Ramos (cell line): Measurements from ENCODE around the gene PAM.

ENCODE experiments used
- in situ Hi-C: fragments of 300-500 bp; cut with MboI; formaldehyde crosslinking; loops from one replicate; pipeline ENCODE4 v1.14.3; 2022; ENCODE audit warnings: low sequenced_read_pairs; ENCODE audit not compliant: unreplicated experiment

The PAM gene

GRCh38 chr5:102754767-102755431, at the start of gene PAM:
TSS of gene PAM (plus strand) at chr5:102755305. CDS start at chr5:102866196, 110,891 bp downstream.
- in situ Hi-C loops = no loop called here

DNA sequence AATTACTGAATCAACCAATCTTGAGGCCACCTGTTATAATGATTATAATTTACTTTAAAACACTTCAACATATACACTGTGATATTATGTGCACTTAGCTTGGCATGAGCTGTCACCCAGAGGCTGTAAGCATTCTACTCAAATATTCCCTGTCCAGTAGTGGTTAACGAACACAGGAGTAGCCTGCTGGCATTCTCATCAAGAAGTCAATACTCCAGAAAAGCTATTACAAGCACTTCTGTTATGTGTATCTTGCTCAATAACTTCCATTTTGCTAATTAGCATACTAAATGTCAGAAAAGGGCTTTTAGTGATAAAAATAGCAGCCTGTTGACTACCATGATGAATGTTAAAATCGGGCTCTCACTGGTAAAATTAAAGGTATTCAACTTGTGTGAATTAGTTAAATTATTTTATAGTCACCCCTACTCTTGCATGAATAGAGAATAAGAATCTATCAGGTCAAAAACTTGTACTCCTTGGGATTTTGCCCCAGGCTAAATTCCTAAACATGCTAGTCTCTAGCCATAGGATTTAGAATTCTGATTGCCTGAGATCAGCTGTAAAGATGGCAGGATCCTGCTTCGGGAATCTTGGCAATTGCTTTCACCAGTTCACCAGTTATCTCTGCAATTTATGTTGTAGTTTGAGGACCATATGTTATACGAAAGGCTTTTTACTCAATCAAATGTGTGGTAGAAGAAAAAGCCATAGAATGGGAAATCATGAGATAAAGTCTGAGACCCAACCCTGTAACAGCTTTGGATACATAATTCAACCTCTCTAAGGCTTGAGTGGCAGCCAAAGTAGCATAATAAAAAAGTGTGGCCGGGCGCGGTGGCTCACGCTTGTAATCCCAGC, 43.4 kb upstream of the PAM start:
- in situ Hi-C loops = no loop called here

GRCh38 chr5:102713278-102713677, 41.8 kb upstream of the PAM start:
- in situ Hi-C loops = no loop called here

DNA sequence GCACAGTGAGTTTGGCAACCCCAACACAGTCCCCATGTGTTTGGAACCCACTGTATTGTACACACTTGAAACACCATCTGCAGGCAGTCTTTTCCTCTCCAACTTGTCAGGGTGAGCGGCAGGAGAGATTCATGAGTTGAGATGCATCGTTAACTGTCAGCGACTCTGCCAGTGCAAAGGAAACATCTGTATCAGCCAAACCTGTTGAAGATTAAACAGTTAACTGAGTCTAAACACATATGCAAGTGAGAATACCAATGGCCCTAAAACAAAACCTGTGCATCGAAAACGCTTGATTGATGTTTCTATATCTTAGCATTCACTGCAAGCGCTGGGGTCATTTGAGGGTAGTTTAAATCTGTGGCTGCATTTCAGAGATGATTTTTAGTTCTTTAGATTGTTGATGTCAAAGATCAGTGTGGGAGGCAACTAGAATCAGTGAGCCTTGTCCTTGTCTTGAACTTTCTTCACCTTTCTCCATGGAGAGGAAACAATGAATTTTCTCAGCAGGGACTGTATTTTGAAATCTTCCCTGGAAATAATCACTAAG, 41.3 kb upstream of the PAM start:
- in situ Hi-C loops = no loop called here

DNA sequence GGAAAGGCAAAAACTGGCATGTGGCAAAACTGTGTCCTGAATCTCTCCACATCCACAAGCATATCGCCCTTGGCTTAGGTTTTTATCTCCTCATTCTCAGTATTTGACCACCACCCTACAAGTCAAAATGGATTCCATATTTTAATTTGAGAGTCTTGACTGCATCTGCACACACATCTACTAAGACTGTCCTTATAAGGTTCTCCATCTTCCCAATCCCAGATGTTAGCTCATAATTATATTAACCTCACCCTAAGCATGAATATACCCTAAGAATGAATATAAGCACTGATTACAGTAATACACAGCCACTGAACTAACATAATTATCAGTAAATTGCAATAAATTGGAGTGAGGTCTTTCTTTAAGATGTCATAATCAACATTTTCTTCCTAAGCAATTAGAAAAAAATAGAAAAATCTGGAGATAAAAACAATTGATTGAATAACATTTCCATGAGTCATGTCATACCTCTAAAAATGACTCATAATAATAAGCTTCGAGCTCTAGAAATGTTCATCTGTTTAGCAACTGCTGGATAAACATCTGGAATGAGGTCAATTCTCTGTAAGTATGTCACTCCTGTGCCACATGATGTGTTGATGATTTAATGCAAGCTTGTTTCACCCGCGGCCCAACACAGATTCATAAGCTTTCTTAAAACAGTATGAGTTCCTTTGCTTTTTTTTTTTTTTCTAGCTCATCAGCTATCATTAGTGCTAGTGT, 39.9 kb upstream of the PAM start:
- in situ Hi-C loops = no loop called here

DNA sequence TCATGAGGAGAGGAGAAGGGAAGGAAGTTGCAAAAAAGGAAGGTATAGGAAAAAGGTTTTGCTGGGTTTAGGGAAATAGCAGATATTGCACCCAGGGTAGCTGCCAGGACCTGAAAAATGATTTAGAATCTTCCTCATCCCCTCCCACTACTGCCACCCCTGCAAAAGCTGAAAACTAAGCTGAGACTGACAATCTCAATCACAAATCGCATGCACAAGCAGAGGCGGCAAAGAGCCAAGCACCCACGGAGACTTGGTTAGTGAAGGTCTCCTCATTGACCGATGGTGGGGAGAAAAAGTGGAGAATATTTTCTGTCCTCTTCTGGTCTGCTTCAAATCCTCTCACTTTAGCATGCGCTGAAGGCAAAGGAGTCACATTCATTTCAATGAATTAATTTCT, 39.1 kb upstream of the PAM start:
- in situ Hi-C loops = no loop called here

DNA sequence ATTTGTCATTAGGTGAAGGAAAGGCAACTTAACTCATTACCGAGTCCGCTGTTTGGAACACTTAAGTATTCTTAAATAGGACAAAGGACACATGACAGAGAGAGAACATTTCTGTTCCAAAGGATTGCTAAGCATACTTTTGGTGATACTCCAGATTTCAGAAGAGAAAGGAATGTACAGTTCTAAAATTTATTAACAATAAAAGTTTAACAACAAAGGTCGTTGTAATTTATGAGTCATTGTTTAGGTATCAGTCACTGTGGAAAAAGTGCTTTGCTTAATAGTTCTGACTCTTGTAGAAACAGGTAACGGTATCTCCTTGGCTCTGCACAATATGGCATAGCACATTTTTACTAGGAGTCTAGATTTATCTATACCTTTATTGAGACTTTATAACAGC, 36.3 kb upstream of the PAM start:
- in situ Hi-C loops = no loop called here

GRCh38 chr5:102719886-102720285, 35.2 kb upstream of the PAM start:
- in situ Hi-C loops = no loop called here

GRCh38 chr5:102720969-102721368, 34.1 kb upstream of the PAM start:
- in situ Hi-C loops = no loop called here

DNA sequence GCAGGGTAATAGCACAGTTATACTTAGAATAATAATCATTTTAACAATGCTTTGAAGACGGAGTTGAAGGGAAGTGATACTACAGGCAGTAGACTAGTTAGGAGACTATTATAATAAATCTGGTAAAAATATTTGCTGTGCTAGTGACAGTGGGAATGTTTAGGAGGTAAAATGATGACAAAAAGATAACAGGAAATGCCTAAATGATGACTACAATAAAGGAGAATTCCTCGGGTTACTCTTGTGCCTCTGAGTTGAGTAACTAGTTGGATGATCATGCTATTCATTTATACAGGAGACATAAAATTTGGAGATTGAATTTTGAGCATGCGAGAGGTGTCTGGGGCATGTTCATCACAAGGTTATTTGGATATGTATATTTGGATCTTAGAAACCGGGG, 32.2 kb upstream of the PAM start:
- in situ Hi-C loops = no loop called here

DNA sequence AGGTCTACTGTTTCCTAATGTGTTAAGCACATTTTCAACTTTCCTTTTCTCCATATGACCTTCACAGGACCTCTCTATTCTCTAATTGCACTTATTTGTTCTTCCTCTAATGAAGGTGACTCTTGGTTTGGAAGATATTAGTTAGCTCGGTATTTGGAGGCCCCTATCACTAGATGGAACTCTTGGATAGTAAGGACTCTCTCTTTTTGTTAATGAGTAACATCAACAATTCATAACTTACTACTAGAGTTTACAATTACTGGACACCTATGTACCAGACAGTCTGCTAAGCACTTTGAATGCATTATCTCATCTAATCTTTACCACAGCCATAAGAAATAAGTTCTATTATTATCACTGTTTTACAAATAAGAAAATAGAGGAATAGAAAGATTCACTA, 23.4 kb upstream of the PAM start:
- in situ Hi-C loops = no loop called here

- in situ Hi-C loops = no loop called here
These were observed 21.6 kb upstream of the PAM start for GRCh38 chr5:102733534-102733933.

DNA sequence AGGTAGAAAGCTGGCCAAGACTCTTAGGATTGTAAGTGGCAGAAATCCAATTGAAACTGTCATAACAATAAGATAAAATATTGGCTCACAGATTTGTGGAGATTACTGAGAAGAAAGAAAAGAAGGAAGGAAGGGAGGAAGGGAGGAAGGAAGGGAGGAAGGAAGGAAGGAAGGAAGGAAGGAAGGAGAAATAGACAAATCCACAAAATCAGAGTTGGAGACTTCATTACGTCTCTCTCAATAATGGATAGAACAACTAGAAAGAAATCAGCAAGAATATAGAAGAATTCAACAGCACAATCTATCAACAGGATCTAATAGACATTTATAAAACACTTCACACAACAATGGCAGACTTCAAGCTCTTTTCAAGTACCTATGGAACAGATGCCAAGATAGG, 17.9 kb upstream of the PAM start:
- in situ Hi-C loops = no loop called here

DNA sequence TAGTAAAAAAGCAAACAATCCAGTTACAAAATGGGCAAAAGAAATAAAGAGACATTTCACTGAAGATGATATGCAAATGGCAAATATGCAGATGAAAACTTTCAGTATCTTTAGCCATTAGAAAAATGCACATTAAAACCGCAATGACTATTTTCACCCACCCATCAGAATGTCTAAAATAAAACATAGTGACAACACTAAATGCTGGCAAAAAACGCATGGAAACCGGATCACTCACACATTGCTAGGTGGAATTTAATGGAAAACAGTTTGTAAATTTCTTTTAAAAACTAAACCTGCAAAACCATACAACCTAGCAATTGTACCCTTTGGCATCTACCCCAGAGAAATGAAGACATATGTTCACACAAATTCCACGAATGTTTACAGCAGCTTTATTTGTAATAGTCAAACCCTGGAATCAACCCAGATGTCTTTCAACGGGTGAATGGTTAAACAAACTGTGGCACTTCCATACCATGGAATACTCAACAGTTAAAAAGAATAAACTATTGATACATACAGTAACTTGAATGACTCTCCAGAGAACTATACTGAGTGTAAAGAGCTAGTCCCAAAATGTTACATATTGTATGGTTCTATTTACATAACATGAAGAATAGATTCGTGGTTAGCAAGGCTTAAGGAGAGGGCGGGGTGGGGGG, 17.2 kb upstream of the PAM start:
- in situ Hi-C loops = no loop called here

- in situ Hi-C loops = no loop called here
These were observed 14.6 kb upstream of the PAM start for GRCh38 chr5:102740515-102740914.

- in situ Hi-C loops = no loop called here
These were observed 12.9 kb upstream of the PAM start for GRCh38 chr5:102742215-102742614.

- in situ Hi-C loops = no loop called here
These were observed 11.2 kb upstream of the PAM start for GRCh38 chr5:102743900-102744299.

DNA sequence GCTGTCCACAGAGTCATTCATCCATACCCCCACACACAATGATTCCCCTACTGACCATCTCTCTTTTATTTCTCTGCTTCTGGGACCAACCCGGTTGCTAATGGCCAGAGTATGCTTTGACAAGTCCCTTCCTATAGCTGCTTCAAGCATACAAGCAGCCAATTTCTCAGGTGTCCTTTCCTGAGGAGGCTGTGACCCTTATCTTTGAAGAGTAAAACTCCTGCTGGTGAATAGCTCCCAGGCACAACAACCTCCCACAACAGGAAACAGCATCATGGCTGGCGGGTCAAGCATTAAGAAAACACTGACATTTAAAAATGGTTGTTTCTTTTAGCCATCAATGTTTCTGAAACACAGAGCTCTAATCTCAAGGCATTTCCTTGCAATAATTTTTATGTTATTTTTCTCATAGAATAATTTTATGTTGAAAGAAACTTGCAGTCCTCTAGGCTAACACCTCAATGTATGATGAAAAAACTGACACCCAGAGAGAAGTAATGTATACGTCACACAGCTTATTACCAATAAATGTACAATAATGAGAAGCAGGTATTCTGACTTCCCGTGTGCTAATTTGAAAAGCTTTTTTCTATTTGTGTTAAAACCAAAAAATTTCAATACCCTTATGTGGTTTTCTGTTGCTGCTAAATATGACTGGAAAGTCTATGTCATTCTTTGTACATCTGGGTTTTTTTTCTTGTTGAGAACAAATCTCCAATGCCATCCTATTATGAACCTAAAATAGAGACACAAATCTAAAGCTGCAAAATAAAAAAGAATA, 7.5 kb upstream of the PAM start:
- in situ Hi-C loops = no loop called here

DNA sequence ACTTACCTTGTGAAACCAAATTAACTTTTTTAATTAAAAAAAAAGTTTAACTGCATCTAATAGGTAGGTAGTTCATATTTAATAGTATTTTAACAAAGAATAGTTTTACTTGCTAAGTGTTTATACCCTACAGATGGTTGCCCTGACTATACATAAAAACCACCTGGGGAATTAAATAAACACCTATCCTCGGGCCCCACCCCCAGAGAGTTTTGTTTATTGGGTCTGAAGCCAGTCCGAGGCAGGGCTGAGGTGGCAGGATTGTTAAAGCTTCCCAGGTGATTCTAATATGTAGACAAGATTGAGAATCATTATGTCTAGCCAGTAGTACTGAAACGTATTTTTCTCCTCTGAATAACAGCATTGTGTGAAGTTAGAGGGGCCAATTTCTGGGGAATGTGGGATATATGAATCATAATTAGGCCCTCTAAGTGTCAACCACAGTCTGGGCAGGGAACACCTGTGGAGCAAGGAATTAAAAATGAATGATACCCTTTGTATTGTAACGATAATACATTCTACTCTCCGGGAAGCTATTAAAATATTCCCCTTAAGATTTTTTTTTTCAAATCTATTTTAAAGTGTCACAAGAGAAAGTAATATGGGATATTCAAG, 5.6 kb upstream of the PAM start:
- in situ Hi-C loops = no loop called here
